Right lung (tissue), 10 donors: Measurements from ENCODE around the gene CST9L. TPM values are rescaled to one million over a fixed set of nuclear protein-coding genes. Genes with fewer than 3 reads are reported as not detected.
A peak's percentile ranks its signal among the peaks of the same experiment; 100 is the strongest.

ENCODE experiments used
- DNase-seq, 2 donors: peaks; one replicate each; pipeline ENCODE4 v3.0.0-alpha.2; 2013
- long read RNA-seq, 8 donors: transcript quantifications; one replicate each; lab custom pipeline, GENCODE V29; 2026
- polyA plus RNA-seq, 5 donors: library from polyadenylated mRNA; unstranded; fragments of 120-200 nt; gene quantifications; one replicate each; pipeline versions ENCODE4 v1.2.1 to v1.2.3, GENCODE V29; 2013; ENCODE audit warnings: inconsistent platforms in 1 of 5, low replicate concordance in 1 of 5; ENCODE audit not compliant: insufficient read length in 5 of 5, insufficient read depth in 1 of 5

The CST9L gene
- not detected for polyA plus RNA-seq
- long read RNA-seq, donor 1 = 0 reads
- long read RNA-seq, donor 2 = 0 reads
- long read RNA-seq, donor 3 = 0 reads
- long read RNA-seq, donor 4 = 0 reads
- long read RNA-seq, donor 5 = 0 reads
- long read RNA-seq, donor 6 = 0 reads
- long read RNA-seq, donor 7 = 0 reads
- long read RNA-seq, donor 8 = 0 reads

GRCh38 chr20:23568320-23568970, at the start of gene CST9L:
Gene CST9L, minus strand, starts transcription at chr20:23568484. Its CDS starts 34 bp downstream, at chr20:23568450.
- no peak for DNase-seq

GRCh38 chr20:23614163-23614562, 45.9 kb upstream of the CST9L start:
- DNase-seq = no peak

GRCh38 chr20:23613676-23614075, 45.4 kb upstream of the CST9L start:
- no peak for DNase-seq

- DNase-seq = no peak
Observed at GRCh38 chr20:23612396-23612795, 44.1 kb upstream of the CST9L start.

GRCh38 chr20:23609486-23610109, 41.3 kb upstream of the CST9L start:
- DNase-seq = no peak

- DNase-seq = no peak
Observed at GRCh38 chr20:23608251-23608846, 40.1 kb upstream of the CST9L start.

- no peak for DNase-seq
Observed at GRCh38 chr20:23607497-23608245, 39.4 kb upstream of the CST9L start.

- DNase-seq = peak; percentile 30 to 55
Observed at GRCh38 chr20:23606652-23607049, 38.4 kb upstream of the CST9L start.

- no peak for DNase-seq
Observed at GRCh38 chr20:23605867-23606651, 37.8 kb upstream of the CST9L start, which contains the start of gene CST9. Gene CST9, minus strand, starts transcription at chr20:23605917. Its CDS starts 53 bp downstream, at chr20:23605864.

- no peak for DNase-seq
Observed at GRCh38 chr20:23604306-23604705, 36.0 kb upstream of the CST9L start.

GRCh38 chr20:23603321-23603720, 35.0 kb upstream of the CST9L start:
- no peak for DNase-seq

- no peak for DNase-seq
Observed at GRCh38 chr20:23602699-23603098, 34.4 kb upstream of the CST9L start.

GRCh38 chr20:23602241-23602640, 34.0 kb upstream of the CST9L start:
- DNase-seq = no peak

GRCh38 chr20:23601715-23602114, 33.4 kb upstream of the CST9L start:
- DNase-seq = no peak

GRCh38 chr20:23598481-23598880, 30.2 kb upstream of the CST9L start:
- DNase-seq = no peak

GRCh38 chr20:23596579-23597250, 28.4 kb upstream of the CST9L start:
- no peak for DNase-seq

- DNase-seq = no peak
Observed at GRCh38 chr20:23595941-23596340, 27.7 kb upstream of the CST9L start.

- DNase-seq = no peak
Observed at GRCh38 chr20:23588434-23589403, 20.4 kb upstream of the CST9L start.

- no peak for DNase-seq
Observed at GRCh38 chr20:23587631-23588030, 19.3 kb upstream of the CST9L start.
